HepG2 (cell line): Measurements from ENCODE around the gene PRKG1. TPM values are rescaled to one million over a fixed set of nuclear protein-coding genes. Genes with fewer than 3 reads are reported as not detected.

Source experiments
- ATAC-seq: fragments of 200-7000 bp; cut with Tn5 transposase; 3 replicates; pipeline ENCODE4 v1.9.1; 2020; ENCODE audit warnings: mild to moderate bottlenecking, moderate library complexity
- BruUV-seq: library from RNA; stranded (reverse); fragments of 400-500 nt; replicated peaks from 2 replicates; lab custom pipeline; 2021; lab: Mats Ljungman, UMichigan
- CTCF ChIA-PET: fragments of 300-600 bp; formaldehyde crosslinking; extraction: SDS; loops from one replicate; lab custom pipeline; 2021; ENCODE audit warnings: low total read pairs, inconsistent platforms, low intra/inter-chr PET ratio; lab: Yijun Ruan, JAX
- POLR2A ChIA-PET: fragments of 350-600 bp; sonication (Branson Sonifier 250); formaldehyde crosslinking; loops from one replicate; lab custom pipeline; 2020; ENCODE audit warnings: antibody characterized with exemption, inconsistent platforms; lab: Yijun Ruan, JAX
- DNase-seq: peaks from one replicate; pipeline ENCODE4 v3.0.0-alpha.2; 2015; ENCODE audit warnings: low spot score
- FAIRE-seq: peaks from 3 replicates; lab custom pipeline; 2011; peaks lifted over from hg19 to GRCh38; lab: Jason Lieb, UNC
- H2AFZ ChIP-seq: one replicate; pipeline ENCODE4 v1.6.1; 2011; ENCODE audit warnings: low read length, inconsistent platforms
- H3K27ac ChIP-seq: fragments of 300-600 bp; 3 replicates; pipeline ENCODE4 v1.8.0; 2011; ENCODE audit warnings: mixed run types, mild to moderate bottlenecking, mixed read lengths, low read length, inconsistent platforms; ENCODE audit not compliant: insufficient read depth; ENCODE audit errors: extremely low read length
- H3K27me3 ChIP-seq, 2 experiments: fragments of 200-600 bp in 1 of 2; 2 replicates in 1 of 2; 3 replicates in 1 of 2; pipeline versions ENCODE4 v1.6.0 to v1.8.0; 2011; ENCODE audit warnings: low read length in 2 of 2, mild to moderate bottlenecking in 2 of 2, moderate library complexity in 2 of 2, inconsistent platforms in 1 of 2; ENCODE audit not compliant: insufficient read depth in 2 of 2, control insufficient read depth in 1 of 2
- H3K36me3 ChIP-seq, 2 experiments: fragments of 200-600 bp in 1 of 2; replicated peaks in 1 of 2; 2 replicates in 1 of 2; 3 replicates in 1 of 2; pipeline versions ENCODE4 v1.5.1 to v1.8.0; 2011; ENCODE audit warnings: low read length in 2 of 2, inconsistent platforms in 1 of 2; ENCODE audit not compliant: insufficient read depth in 2 of 2, control insufficient read depth in 1 of 2
- H3K4me1 ChIP-seq: 2 replicates; pipeline ENCODE4 v1.5.1; 2012; ENCODE audit warnings: low read length, inconsistent platforms; ENCODE audit not compliant: insufficient read depth
- H3K4me2 ChIP-seq: 2 replicates; pipeline ENCODE4 v1.6.0; 2011; ENCODE audit warnings: low read depth, low read length, inconsistent platforms
- H3K4me3 ChIP-seq, 3 experiments: fragments of 200-600 bp in 1 of 3; sonication (generic), shearing (Covaris generic) in 1 of 3; replicated peaks in 1 of 3; 2 replicates each; pipeline ENCODE4 v1.5.1; 2011 to 2016; ENCODE audit warnings: low read length in 3 of 3, inconsistent platforms in 2 of 3, low read depth in 2 of 3, mild to moderate bottlenecking in 2 of 3, control low read depth in 1 of 3, mixed read lengths in 1 of 3; ENCODE audit not compliant: insufficient read depth in 1 of 3
- H3K79me2 ChIP-seq: one replicate; pipeline ENCODE4 v1.6.1; 2011; ENCODE audit warnings: low read length, inconsistent platforms; ENCODE audit not compliant: insufficient read depth
- H3K9ac ChIP-seq: 2 replicates; pipeline ENCODE4 v1.6.0; 2011; ENCODE audit warnings: mild to moderate bottlenecking, low read depth, low read length, inconsistent platforms; ENCODE audit not compliant: insufficient read depth
- H3K9me3 ChIP-seq: 2 replicates; pipeline ENCODE4 v1.5.1; 2012; ENCODE audit warnings: mild to moderate bottlenecking, low read length
- H4K20me1 ChIP-seq: 2 replicates; pipeline ENCODE4 v1.6.0; 2011; ENCODE audit warnings: inconsistent platforms, mild to moderate bottlenecking, low read length, moderate library complexity; ENCODE audit not compliant: insufficient read depth
- FOSL2 ChIP-seq: sonication (generic); formaldehyde crosslinking; IDR thresholded peaks from 2 replicates; pipeline ENCODE4 v1.4.0; 2020; ENCODE audit warnings: missing genetic modification reagents
- FOXK1 ChIP-seq: sonication (generic); formaldehyde crosslinking; IDR thresholded peaks from 2 replicates; pipeline ENCODE4 v1.4.0; 2020; ENCODE audit warnings: low read depth, missing genetic modification reagents, borderline replicate concordance
- GLI4 ChIP-seq: sonication (generic); formaldehyde crosslinking; IDR thresholded peaks from 2 replicates; pipeline ENCODE4 v1.5.1; 2020; ENCODE audit warnings: missing genetic modification reagents, mild to moderate bottlenecking, moderate library complexity, borderline replicate concordance
- MED13 ChIP-seq: sonication (generic); formaldehyde crosslinking; IDR thresholded peaks from 2 replicates; pipeline ENCODE4 v1.5.0; 2020; ENCODE audit warnings: missing genetic modification reagents
- NR2F6 ChIP-seq, 2 experiments: IDR thresholded peaks; 2 replicates each; pipeline ENCODE4 v1.6.1; 2016; ENCODE audit warnings: antibody characterized with exemption in 1 of 2, mild to moderate bottlenecking in 1 of 2
- TBX2 ChIP-seq: sonication (generic); formaldehyde crosslinking; IDR thresholded peaks from 2 replicates; pipeline ENCODE4 v1.5.0; 2020; ENCODE audit warnings: missing genetic modification reagents, mild to moderate bottlenecking, borderline replicate concordance
- WIZ ChIP-seq: sonication (generic); formaldehyde crosslinking; IDR thresholded peaks from 2 replicates; pipeline ENCODE4 v1.5.1; 2020; ENCODE audit warnings: mild to moderate bottlenecking, missing genetic modification reagents
- ZNF451 ChIP-seq: sonication (generic); formaldehyde crosslinking; IDR thresholded peaks from 2 replicates; pipeline ENCODE4 v1.5.0; 2020; ENCODE audit warnings: mild to moderate bottlenecking, missing genetic modification reagents
- WGBS: methylation state at CpG from one replicate; pipeline ENCODE4 v1.1.6; 2017; ENCODE audit warnings: low lambda C conversion rate; 5-methylcytosine and 5-hydroxymethylcytosine counted together
- in situ Hi-C: cut with HindIII; loops from 2 replicates; pipeline ENCODE4 v1.10.0; 2017; ENCODE audit warnings: low pct_unique_long_range_greater_than_20kb; ENCODE audit not compliant: extremely low pct_ligation_motif_present
- intact Hi-C: fragments of 100-400 bp; cut with micrococcal nuclease; formaldehyde crosslinking; loops from one replicate; pipeline ENCODE4 v1.10.0; 2022; ENCODE audit not compliant: unreplicated experiment
- polyA plus RNA-seq, 8 experiments: library from polyadenylated mRNA; depleted of rRNA in 3 of 8; stranded (reverse) in 7 of 8; unstranded in 1 of 8; fragments of >200 nt; fragmentation: Illumina TruSeq in 4 of 8; extraction: Trizol in 4 of 8; gene quantifications; 2 replicates each; pipeline versions ENCODE4 v1.2.1 to v1.2.3, GENCODE V29; 2011 to 2016; ENCODE audit warnings: low read depth in 4 of 8, missing spikeins in 1 of 8, mixed read lengths in 1 of 8; ENCODE audit not compliant: insufficient read depth in 1 of 8
- total RNA-seq, 5 experiments: library from RNA; depleted of rRNA; stranded (reverse); fragments of >200 nt; fragmentation: Illumina TruSeq; extraction: Trizol; gene quantifications; 2 replicates each; pipeline ENCODE4 v1.2.3, GENCODE V29; 2016; ENCODE audit warnings: low read depth in 1 of 5
- TF ChIP-seq, protein P1 (sequence below): sonication (generic); formaldehyde crosslinking; IDR thresholded peaks from 2 replicates; pipeline ENCODE4 v1.5.0; 2020; ENCODE audit warnings: missing genetic modification reagents
- TF ChIP-seq, protein P2 (sequence below): sonication (generic); formaldehyde crosslinking; IDR thresholded peaks from 2 replicates; pipeline ENCODE4 v1.8.0; 2022; ENCODE audit warnings: mild to moderate bottlenecking, missing genetic modification reagents
- TF ChIP-seq, protein P3 (sequence below): sonication (generic); formaldehyde crosslinking; IDR thresholded peaks from 2 replicates; pipeline ENCODE4 v1.4.0; 2020; ENCODE audit warnings: missing genetic modification reagents, borderline replicate concordance
- TF ChIP-seq, protein P4 (sequence below): sonication (generic); formaldehyde crosslinking; IDR thresholded peaks from 2 replicates; pipeline ENCODE4 v1.5.0; 2020; ENCODE audit warnings: missing genetic modification reagents, mild to moderate bottlenecking, borderline replicate concordance
- TF ChIP-seq, protein P5 (sequence below): sonication (generic); formaldehyde crosslinking; IDR thresholded peaks from 2 replicates; pipeline ENCODE4 v1.5.1; 2020; ENCODE audit warnings: missing genetic modification reagents, mild to moderate bottlenecking, borderline replicate concordance

The PRKG1 gene
- total and polyA plus RNA-seq, 2 of the 13 experiments (the other 11 are each of a cell fraction or from before 2014, with no cell fraction given) = 0.01 TPM; not detected in 1

DNA sequence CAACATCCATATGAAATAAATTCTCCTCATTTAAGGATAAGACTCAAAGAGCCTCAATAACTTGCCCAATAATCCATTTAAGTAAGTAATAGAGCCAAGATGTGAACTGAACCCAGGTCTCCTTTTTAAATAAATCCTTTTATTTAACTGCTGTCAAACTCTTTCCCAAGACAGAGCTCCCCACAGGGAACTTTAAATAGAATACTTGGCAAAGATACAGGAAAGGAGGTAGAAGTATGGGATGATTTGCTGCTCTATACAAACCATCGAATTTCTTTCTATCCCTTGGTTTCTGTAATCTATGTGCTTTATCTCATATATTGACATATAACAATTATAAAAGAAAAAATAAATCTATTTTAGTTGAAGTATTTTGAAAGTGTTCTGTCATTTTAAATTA, 329.2 kb downstream of the PRKG1 start:
- no peak overlapping the region for H2AFZ ChIP-seq
- H3K4me1 ChIP-seq = no peaks in the 10 kb centered on the region
- intact Hi-C loops (no loop called here), in situ Hi-C loops (no loop called here)
- no peaks in the 10 kb centered on the region for H4K20me1 ChIP-seq
- ATAC-seq (no peak), FAIRE-seq (no peak), DNase-seq (no peak)
- TF ChIP-seq NR2F6 (IDR thresholded peaks at IDR 0.05) = no peak
- no peak for TF ChIP-seq NR2F6 (CRISPR knock-in tag; IDR thresholded peaks at IDR 0.05)
- TF ChIP-seq, protein P1, sequence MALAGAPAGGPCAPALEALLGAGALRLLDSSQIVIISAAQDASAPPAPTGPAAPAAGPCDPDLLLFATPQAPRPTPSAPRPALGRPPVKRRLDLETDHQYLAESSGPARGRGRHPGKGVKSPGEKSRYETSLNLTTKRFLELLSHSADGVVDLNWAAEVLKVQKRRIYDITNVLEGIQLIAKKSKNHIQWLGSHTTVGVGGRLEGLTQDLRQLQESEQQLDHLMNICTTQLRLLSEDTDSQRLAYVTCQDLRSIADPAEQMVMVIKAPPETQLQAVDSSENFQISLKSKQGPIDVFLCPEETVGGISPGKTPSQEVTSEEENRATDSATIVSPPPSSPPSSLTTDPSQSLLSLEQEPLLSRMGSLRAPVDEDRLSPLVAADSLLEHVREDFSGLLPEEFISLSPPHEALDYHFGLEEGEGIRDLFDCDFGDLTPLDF = no peak
- TF ChIP-seq GLI4 (CRISPR knock-in tag) = no peak
- TF ChIP-seq, protein P2, sequence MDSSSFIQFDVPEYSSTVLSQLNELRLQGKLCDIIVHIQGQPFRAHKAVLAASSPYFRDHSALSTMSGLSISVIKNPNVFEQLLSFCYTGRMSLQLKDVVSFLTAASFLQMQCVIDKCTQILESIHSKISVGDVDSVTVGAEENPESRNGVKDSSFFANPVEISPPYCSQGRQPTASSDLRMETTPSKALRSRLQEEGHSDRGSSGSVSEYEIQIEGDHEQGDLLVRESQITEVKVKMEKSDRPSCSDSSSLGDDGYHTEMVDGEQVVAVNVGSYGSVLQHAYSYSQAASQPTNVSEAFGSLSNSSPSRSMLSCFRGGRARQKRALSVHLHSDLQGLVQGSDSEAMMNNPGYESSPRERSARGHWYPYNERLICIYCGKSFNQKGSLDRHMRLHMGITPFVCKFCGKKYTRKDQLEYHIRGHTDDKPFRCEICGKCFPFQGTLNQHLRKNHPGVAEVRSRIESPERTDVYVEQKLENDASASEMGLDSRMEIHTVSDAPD (CRISPR knock-in tag) = no peak
- TF ChIP-seq, protein P3, sequence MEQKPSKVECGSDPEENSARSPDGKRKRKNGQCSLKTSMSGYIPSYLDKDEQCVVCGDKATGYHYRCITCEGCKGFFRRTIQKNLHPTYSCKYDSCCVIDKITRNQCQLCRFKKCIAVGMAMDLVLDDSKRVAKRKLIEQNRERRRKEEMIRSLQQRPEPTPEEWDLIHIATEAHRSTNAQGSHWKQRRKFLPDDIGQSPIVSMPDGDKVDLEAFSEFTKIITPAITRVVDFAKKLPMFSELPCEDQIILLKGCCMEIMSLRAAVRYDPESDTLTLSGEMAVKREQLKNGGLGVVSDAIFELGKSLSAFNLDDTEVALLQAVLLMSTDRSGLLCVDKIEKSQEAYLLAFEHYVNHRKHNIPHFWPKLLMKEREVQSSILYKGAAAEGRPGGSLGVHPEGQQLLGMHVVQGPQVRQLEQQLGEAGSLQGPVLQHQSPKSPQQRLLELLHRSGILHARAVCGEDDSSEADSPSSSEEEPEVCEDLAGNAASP (CRISPR knock-in tag) = no peak
- TF ChIP-seq FOSL2 (CRISPR knock-in tag) = no peak
- TF ChIP-seq MED13 = no peak
- TF ChIP-seq FOXK1 (CRISPR knock-in tag) = no peak
- TF ChIP-seq, protein P4, sequence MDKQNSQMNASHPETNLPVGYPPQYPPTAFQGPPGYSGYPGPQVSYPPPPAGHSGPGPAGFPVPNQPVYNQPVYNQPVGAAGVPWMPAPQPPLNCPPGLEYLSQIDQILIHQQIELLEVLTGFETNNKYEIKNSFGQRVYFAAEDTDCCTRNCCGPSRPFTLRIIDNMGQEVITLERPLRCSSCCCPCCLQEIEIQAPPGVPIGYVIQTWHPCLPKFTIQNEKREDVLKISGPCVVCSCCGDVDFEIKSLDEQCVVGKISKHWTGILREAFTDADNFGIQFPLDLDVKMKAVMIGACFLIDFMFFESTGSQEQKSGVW (CRISPR knock-in tag) = no peak
- TF ChIP-seq, protein P5, sequence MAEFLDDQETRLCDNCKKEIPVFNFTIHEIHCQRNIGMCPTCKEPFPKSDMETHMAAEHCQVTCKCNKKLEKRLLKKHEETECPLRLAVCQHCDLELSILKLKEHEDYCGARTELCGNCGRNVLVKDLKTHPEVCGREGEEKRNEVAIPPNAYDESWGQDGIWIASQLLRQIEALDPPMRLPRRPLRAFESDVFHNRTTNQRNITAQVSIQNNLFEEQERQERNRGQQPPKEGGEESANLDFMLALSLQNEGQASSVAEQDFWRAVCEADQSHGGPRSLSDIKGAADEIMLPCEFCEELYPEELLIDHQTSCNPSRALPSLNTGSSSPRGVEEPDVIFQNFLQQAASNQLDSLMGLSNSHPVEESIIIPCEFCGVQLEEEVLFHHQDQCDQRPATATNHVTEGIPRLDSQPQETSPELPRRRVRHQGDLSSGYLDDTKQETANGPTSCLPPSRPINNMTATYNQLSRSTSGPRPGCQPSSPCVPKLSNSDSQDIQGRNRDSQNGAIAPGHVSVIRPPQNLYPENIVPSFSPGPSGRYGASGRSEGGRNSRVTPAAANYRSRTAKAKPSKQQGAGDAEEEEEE (CRISPR knock-in tag) = no peak
- no peak for TF ChIP-seq TBX2
- no peak for TF ChIP-seq ZNF451 (CRISPR knock-in tag)
- no peak for TF ChIP-seq WIZ (CRISPR knock-in tag)
- no peaks in the 10 kb centered on the region for H3K9me3 ChIP-seq
- H3K4me2 ChIP-seq = no peak overlapping the region
- no peak overlapping the region for H3K27ac ChIP-seq
- no peaks in the 10 kb centered on the region for H3K79me2 ChIP-seq
- no peaks in the 10 kb centered on the region for H3K36me3 ChIP-seq
- H3K27me3 ChIP-seq = no peaks in the 10 kb centered on the region
- no TSS peak for BruUV-seq
- no peak overlapping the region for H3K9ac ChIP-seq
- ChIA-PET POLR2A (no interaction called here), CTCF (no interaction called here)
- no peak overlapping the region for H3K4me3 ChIP-seq
- WGBS = 0% methylated on average over 1 of the region's 1 CpG
